ENCODE results near the gene IFT122.

The IFT122 gene

GRCh38 chr3:129506231-129506742 is 66.3 kb downstream of the IFT122 start:
- Histone ChIP-seq H2BK120ac (ENCODE audit: insufficient read depth, low read length, poor library complexity) (no peak overlapping the region), H4K8ac (ENCODE audit: low read depth, low read length) (no peak overlapping the region), H2AFZ (ENCODE audit: insufficient read depth, low read length, poor library complexity) (no peak overlapping the region), H3K9me3 (ENCODE audit: insufficient read depth, low read depth, low read length) (no peaks in the 10 kb centered on the region), H3K27ac (ENCODE audit: low read depth, low read length) (no peak overlapping the region), H3K14ac (ENCODE audit: low read length) (no peak overlapping the region), H4K91ac (ENCODE audit: low read depth, low read length) (no peak overlapping the region), H3K18ac (ENCODE audit: low read length) (no peak overlapping the region), H3K23ac (ENCODE audit: low read length) (no peak overlapping the region), H4K12ac (ENCODE audit: low read depth, low read length) (no peak overlapping the region), H3K79me2 (ENCODE audit: control insufficient read depth, insufficient read depth, low read length, poor library complexity) (no peaks in the 10 kb centered on the region), H2BK5ac (ENCODE audit: low read depth, low read length, poor library complexity) (no peak overlapping the region), H2BK12ac (ENCODE audit: low read length) (peak overlapping the region; percentile 8), H3K4ac (ENCODE audit: low read depth, low read length) (no peak overlapping the region), H3K4me2 (ENCODE audit: low read length) (no peak overlapping the region), H3K27me3 (ENCODE audit: insufficient read depth, low read length) (no peaks in the 10 kb centered on the region), H3K36me3 (ENCODE audit: control insufficient read depth in 1 of 2, insufficient read depth in 2 of 2, low read length in 2 of 2) (peaks cover 22 to 47% of the 10 kb centered on the region in 2 experiments), H3K9ac (ENCODE audit: low read length) (no peak overlapping the region), H3K4me1 (ENCODE audit: control insufficient read depth in 1 of 2, insufficient read depth in 2 of 2, low read length in 2 of 2) (peaks cover 3% of the 10 kb centered on the region in 2 experiments), H3K4me3 (ENCODE audit: low read depth, low read length) (no peak overlapping the region), H3K79me1 (ENCODE audit: low read length) (no peaks in the 10 kb centered on the region), H2AK5ac (ENCODE audit: low read length) (no peak overlapping the region)
- DNase-seq = no peak
- WGBS (ENCODE audit: extremely low coverage, insufficient coverage, insufficient read length) = no CpG with 5 or more reads among the region's 9 CpGs

- Histone ChIP-seq H4K12ac (ENCODE audit: low read depth, low read length) (no peak overlapping the region), H2BK12ac (ENCODE audit: low read length) (no peak overlapping the region), H3K23ac (ENCODE audit: low read length) (no peak overlapping the region), H3K79me2 (ENCODE audit: control insufficient read depth, insufficient read depth, low read length, poor library complexity) (no peaks in the 10 kb centered on the region), H2AFZ (ENCODE audit: insufficient read depth, low read length, poor library complexity) (no peak overlapping the region), H3K14ac (ENCODE audit: low read length) (no peak overlapping the region), H3K4me3 (ENCODE audit: low read depth, low read length) (no peak overlapping the region), H4K91ac (ENCODE audit: low read depth, low read length) (no peak overlapping the region), H2BK120ac (ENCODE audit: insufficient read depth, low read length, poor library complexity) (no peak overlapping the region), H2BK5ac (ENCODE audit: low read depth, low read length, poor library complexity) (no peak overlapping the region), H3K36me3 (ENCODE audit: control insufficient read depth in 1 of 2, insufficient read depth in 2 of 2, low read length in 2 of 2) (peaks cover 23 to 44% of the 10 kb centered on the region in 2 experiments), H3K4ac (ENCODE audit: low read depth, low read length) (no peak overlapping the region), H2AK5ac (ENCODE audit: low read length) (no peak overlapping the region), H3K4me1 (ENCODE audit: control insufficient read depth in 1 of 2, insufficient read depth in 2 of 2, low read length in 2 of 2) (peaks cover 3% of the 10 kb centered on the region in 2 experiments), H3K9me3 (ENCODE audit: insufficient read depth, low read depth, low read length) (no peaks in the 10 kb centered on the region), H3K4me2 (ENCODE audit: low read length) (no peak overlapping the region), H3K27me3 (ENCODE audit: insufficient read depth, low read length) (no peaks in the 10 kb centered on the region), H4K8ac (ENCODE audit: low read depth, low read length) (no peak overlapping the region), H3K79me1 (ENCODE audit: low read length) (no peaks in the 10 kb centered on the region), H3K27ac (ENCODE audit: low read depth, low read length) (no peak overlapping the region), H3K9ac (ENCODE audit: low read length) (no peak overlapping the region), H3K18ac (ENCODE audit: low read length) (no peak overlapping the region)
- no CpG with 5 or more reads among the region's 9 CpGs for WGBS (ENCODE audit: extremely low coverage, insufficient coverage, insufficient read length)
- no peak for DNase-seq
These were observed 67.3 kb downstream of the IFT122 start for GRCh38 chr3:129507181-129507831.

GRCh38 chr3:129512595-129512994 is 72.6 kb downstream of the IFT122 start:
- no peak overlapping the region for H2BK12ac ChIP-seq (ENCODE audit: low read length)
- no peak overlapping the region for H2BK120ac ChIP-seq (ENCODE audit: insufficient read depth, low read length, poor library complexity)
- no peak overlapping the region for H4K12ac ChIP-seq (ENCODE audit: low read depth, low read length)
- no peaks in the 10 kb centered on the region for H3K27me3 ChIP-seq (ENCODE audit: insufficient read depth, low read length)
- no peak overlapping the region for H3K4me3 ChIP-seq (ENCODE audit: low read depth, low read length)
- DNase-seq = no peak
- H4K91ac ChIP-seq (ENCODE audit: low read depth, low read length) = no peak overlapping the region
- no peak overlapping the region for H3K4me2 ChIP-seq (ENCODE audit: low read length)
- no peaks in the 10 kb centered on the region for H3K79me1 ChIP-seq (ENCODE audit: low read length)
- no peak overlapping the region for H3K14ac ChIP-seq (ENCODE audit: low read length)
- H3K4me1 ChIP-seq (ENCODE audit: control insufficient read depth in 1 of 2, insufficient read depth in 2 of 2, low read length in 2 of 2) = peaks cover 0 to 3% of the 10 kb centered on the region in 2 experiments
- H3K79me2 ChIP-seq (ENCODE audit: control insufficient read depth, insufficient read depth, low read length, poor library complexity) = no peaks in the 10 kb centered on the region
- H3K9ac ChIP-seq (ENCODE audit: low read length) = no peak overlapping the region
- H4K8ac ChIP-seq (ENCODE audit: low read depth, low read length) = no peak overlapping the region
- no peak overlapping the region for H2AK5ac ChIP-seq (ENCODE audit: low read length)
- H3K27ac ChIP-seq (ENCODE audit: low read depth, low read length) = no peak overlapping the region
- H3K4ac ChIP-seq (ENCODE audit: low read depth, low read length) = no peak overlapping the region
- no peak overlapping the region for H2BK5ac ChIP-seq (ENCODE audit: low read depth, low read length, poor library complexity)
- no peak overlapping the region for H3K18ac ChIP-seq (ENCODE audit: low read length)
- H3K36me3 ChIP-seq (ENCODE audit: control insufficient read depth in 1 of 2, insufficient read depth in 2 of 2, low read length in 2 of 2) = peaks cover 37 to 41% of the 10 kb centered on the region in 2 experiments
- no peak overlapping the region for H2AFZ ChIP-seq (ENCODE audit: insufficient read depth, low read length, poor library complexity)
- H3K9me3 ChIP-seq (ENCODE audit: insufficient read depth, low read depth, low read length) = peaks cover 2% of the 10 kb centered on the region
- no peak overlapping the region for H3K23ac ChIP-seq (ENCODE audit: low read length)

GRCh38 chr3:129513705-129514104 is 73.7 kb downstream of the IFT122 start:
- Histone ChIP-seq H3K9ac (ENCODE audit: low read length) (no peak overlapping the region), H3K4me1 (ENCODE audit: control insufficient read depth in 1 of 2, insufficient read depth in 2 of 2, low read length in 2 of 2) (peaks cover 0 to 3% of the 10 kb centered on the region in 2 experiments), H2BK5ac (ENCODE audit: low read depth, low read length, poor library complexity) (no peak overlapping the region), H3K9me3 (ENCODE audit: insufficient read depth, low read depth, low read length) (peaks cover 2% of the 10 kb centered on the region), H3K27me3 (ENCODE audit: insufficient read depth, low read length) (no peaks in the 10 kb centered on the region), H3K14ac (ENCODE audit: low read length) (no peak overlapping the region), H3K79me1 (ENCODE audit: low read length) (no peaks in the 10 kb centered on the region), H4K8ac (ENCODE audit: low read depth, low read length) (no peak overlapping the region), H3K18ac (ENCODE audit: low read length) (no peak overlapping the region), H3K4me3 (ENCODE audit: low read depth, low read length) (no peak overlapping the region), H3K27ac (ENCODE audit: low read depth, low read length) (no peak overlapping the region), H2AK5ac (ENCODE audit: low read length) (no peak overlapping the region), H4K91ac (ENCODE audit: low read depth, low read length) (no peak overlapping the region), H3K4ac (ENCODE audit: low read depth, low read length) (no peak overlapping the region), H2BK120ac (ENCODE audit: insufficient read depth, low read length, poor library complexity) (no peak overlapping the region), H2BK12ac (ENCODE audit: low read length) (no peak overlapping the region), H3K4me2 (ENCODE audit: low read length) (no peak overlapping the region), H2AFZ (ENCODE audit: insufficient read depth, low read length, poor library complexity) (no peak overlapping the region), H3K36me3 (ENCODE audit: control insufficient read depth in 1 of 2, insufficient read depth in 2 of 2, low read length in 2 of 2) (peaks cover 34 to 44% of the 10 kb centered on the region in 2 experiments), H3K23ac (ENCODE audit: low read length) (no peak overlapping the region), H3K79me2 (ENCODE audit: control insufficient read depth, insufficient read depth, low read length, poor library complexity) (no peaks in the 10 kb centered on the region), H4K12ac (ENCODE audit: low read depth, low read length) (no peak overlapping the region)
- no CpG with 5 or more reads among the region's 8 CpGs for WGBS (ENCODE audit: extremely low coverage, insufficient coverage, insufficient read length)
- DNase-seq = no peak

All from trophoblast cell (in vitro differentiated cells and primary cell).